ENCODE data around the gene SERPINC1.
"Not testable (repeated sequence)": the region's sequence is repeated elsewhere in the genome, so short reads cannot be mapped to it uniquely, and the experiment has no call there.

Gene SERPINC1

DNA sequence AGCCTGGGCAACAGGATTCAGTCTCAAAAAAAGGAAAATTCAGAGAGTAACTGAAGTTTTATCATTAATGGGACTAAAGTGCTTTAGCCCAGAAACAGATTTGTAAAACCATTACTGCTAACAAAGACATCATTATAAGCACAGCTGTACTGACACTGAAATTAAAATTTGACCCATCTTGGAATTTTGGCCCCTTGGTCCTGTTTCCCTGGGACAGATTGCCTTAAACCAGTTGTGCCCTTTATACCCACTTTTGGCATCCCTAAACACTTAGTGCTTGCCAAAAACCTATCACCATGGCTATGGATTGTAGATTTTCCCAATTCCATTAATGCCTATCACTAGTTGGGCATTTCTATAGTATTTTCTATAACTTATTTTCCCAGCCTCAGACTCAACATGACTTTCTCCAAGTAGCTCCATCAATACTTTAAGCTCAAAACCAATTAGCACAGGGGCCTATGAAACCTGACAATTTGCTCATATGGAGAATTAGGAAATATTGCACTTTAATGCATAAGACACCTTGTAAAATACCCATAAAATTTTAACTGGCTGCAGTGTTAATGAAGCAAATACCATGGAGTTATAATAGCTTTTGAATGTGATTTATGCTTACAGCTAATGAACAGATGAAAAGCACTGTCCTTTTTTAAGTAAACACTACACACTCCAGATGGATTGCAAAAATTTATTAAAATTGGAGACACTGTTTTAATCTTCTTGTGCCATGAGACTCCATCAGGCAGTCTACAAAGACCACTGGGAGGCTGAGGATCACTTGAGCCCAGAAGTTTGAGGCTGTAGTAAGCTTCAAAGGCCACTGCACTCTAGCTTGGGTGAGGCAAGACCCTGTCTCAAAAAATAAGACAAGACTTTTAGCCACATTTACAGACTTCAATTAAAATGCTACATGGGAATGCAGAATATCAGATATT lies 53.6 kb downstream of the SERPINC1 start:
- no peak for DNase-seq (ENCODE audit: low read depth, low spot score)

DNA sequence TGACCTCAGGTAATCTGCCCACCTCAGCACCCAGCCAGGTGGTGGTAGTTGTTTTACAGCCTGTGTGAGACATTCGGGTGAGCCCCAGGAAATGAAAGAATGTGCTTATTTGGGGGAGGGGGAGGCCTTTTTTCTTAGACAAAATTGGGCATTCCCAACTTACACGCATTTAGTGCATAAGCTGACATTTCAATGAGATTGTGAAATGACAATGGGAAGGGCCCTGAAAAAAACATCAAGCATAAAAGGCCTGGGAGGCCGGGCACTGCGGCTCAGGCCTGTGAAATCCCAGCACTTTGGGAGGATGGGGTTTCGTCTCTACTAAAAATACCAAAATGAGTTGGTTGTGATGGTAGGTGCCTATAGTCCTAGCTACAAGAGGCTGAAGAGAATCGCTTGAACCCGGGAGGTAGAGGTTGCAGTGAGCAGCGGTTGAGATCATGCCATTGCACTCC lies 54.3 kb downstream of the SERPINC1 start:
- no peak for DNase-seq (ENCODE audit: low read depth, low spot score)

- not testable (repeated sequence) for DNase-seq (ENCODE audit: low read depth, low spot score)
Measured at GRCh38 chr1:173862146-173862768, 54.9 kb downstream of the SERPINC1 start.

- DNase-seq (ENCODE audit: low read depth, low spot score), result no peak
Measured at GRCh38 chr1:173861731-173862145, 55.4 kb downstream of the SERPINC1 start.

GRCh38 chr1:173860065-173860464 lies 57.1 kb downstream of the SERPINC1 start:
- no peak for DNase-seq (ENCODE audit: low read depth, low spot score)

GRCh38 chr1:173859547-173859946 lies 57.6 kb downstream of the SERPINC1 start:
- not testable (repeated sequence) for DNase-seq (ENCODE audit: low read depth, low spot score)

- no peak for DNase-seq (ENCODE audit: low read depth, low spot score)
Measured at GRCh38 chr1:173857363-173857917, 59.7 kb downstream of the SERPINC1 start.

- DNase-seq (ENCODE audit: low read depth, low spot score), result no peak
Measured at GRCh38 chr1:173856903-173857302, 60.2 kb downstream of the SERPINC1 start.

DNA sequence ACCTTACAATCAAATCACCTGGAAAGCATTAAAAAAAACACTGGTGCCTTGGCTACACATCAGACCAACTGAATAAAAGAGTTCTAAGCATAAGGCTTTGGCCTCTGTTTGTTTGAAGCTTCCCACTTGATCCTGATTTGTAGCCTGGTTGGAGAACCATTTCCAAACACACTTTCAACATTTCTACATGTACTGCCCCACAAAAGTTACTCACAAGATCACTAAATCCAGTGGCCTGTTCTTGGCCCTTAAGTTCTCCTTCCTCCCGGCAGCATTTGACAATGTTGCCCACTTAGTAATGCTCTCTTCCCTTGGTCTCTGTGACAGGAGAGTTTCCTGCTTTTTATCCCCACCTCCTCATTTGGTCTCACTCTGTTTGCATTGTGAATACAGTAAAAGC lies 61.1 kb downstream of the SERPINC1 start:
- no peak for DNase-seq (ENCODE audit: low read depth, low spot score)
